PC-3 (cell line): ENCODE data around the gene SCLY. TPM values are rescaled to one million over a fixed set of nuclear protein-coding genes. Genes with fewer than 3 reads are reported as not detected.
"Not testable (repeated sequence)": the region's sequence is repeated elsewhere in the genome, so short reads cannot be mapped to it uniquely, and the experiment has no call there.

ENCODE experiments used
- ATAC-seq: fragments of 200-7000 bp; cut with Tn5 transposase; 2 replicates; pipeline ENCODE4 v1.9.1; 2020; ENCODE audit warnings: mild to moderate bottlenecking, moderate library complexity
- BruUV-seq: library from RNA; stranded (reverse); fragments of 400-500 nt; replicated peaks from 2 replicates; lab custom pipeline; 2021; lab: Mats Ljungman, UMichigan
- CTCF ChIA-PET: fragments of 300-600 bp; sonication (Branson Sonifier 250); formaldehyde crosslinking; loops from one replicate; lab custom pipeline; 2022; ENCODE audit warnings: antibody characterized with exemption; lab: Charles Lee
- POLR2A ChIA-PET: fragments of 300-600 bp; sonication (Branson Sonifier 250); formaldehyde crosslinking; loops from one replicate; lab custom pipeline; 2022; ENCODE audit warnings: antibody characterized with exemption; ENCODE audit not compliant: unreplicated experiment; lab: Charles Lee
- DNase-seq: peaks from one replicate; pipeline ENCODE4 v3.0.0-alpha.2; 2015
- H2AFZ ChIP-seq: fragments of 300-600 bp; sonication (generic); 2 replicates; pipeline ENCODE4 v1.6.0; 2016; ENCODE audit warnings: antibody characterized with exemption, low read length
- H3F3A ChIP-seq: fragments of 300-600 bp; sonication (generic); one replicate; pipeline ENCODE4 v1.6.0; 2017; ENCODE audit warnings: antibody characterized with exemption, low read length, control low read depth, mild to moderate bottlenecking; ENCODE audit not compliant: unreplicated experiment
- H3K27ac ChIP-seq: fragments of 300-600 bp; sonication (generic); 2 replicates; pipeline ENCODE4 v1.5.1; 2016; ENCODE audit warnings: mild to moderate bottlenecking, low read length
- H3K27me3 ChIP-seq: fragments of 300-600 bp; sonication (generic); 2 replicates; pipeline ENCODE4 v1.6.1; 2016; ENCODE audit warnings: low read length, mixed read lengths
- H3K36me3 ChIP-seq: fragments of 300-600 bp; sonication (generic); 2 replicates; pipeline ENCODE4 v1.6.1; 2016; ENCODE audit warnings: low read depth, mixed run types, low read length, mixed read lengths
- H3K4me1 ChIP-seq: fragments of 300-600 bp; sonication (generic); 2 replicates; pipeline ENCODE4 v1.5.1; 2016; ENCODE audit warnings: low read length; ENCODE audit not compliant: insufficient read depth
- H3K4me2 ChIP-seq: fragments of 300-600 bp; sonication (generic); 2 replicates; pipeline ENCODE4 v1.6.0; 2016; ENCODE audit warnings: low read length
- H3K4me3 ChIP-seq: fragments of 300-600 bp; sonication (generic); 2 replicates; pipeline ENCODE4 v1.5.1; 2016; ENCODE audit warnings: mild to moderate bottlenecking, low read length, mixed read lengths
- H3K79me2 ChIP-seq: fragments of 300-600 bp; sonication (generic); 2 replicates; pipeline ENCODE4 v1.6.1; 2017; ENCODE audit warnings: low read length, mixed read lengths
- H3K9ac ChIP-seq: fragments of 300-600 bp; sonication (generic); 2 replicates; pipeline ENCODE4 v1.6.0; 2016; ENCODE audit warnings: mild to moderate bottlenecking, low read length
- H3K9me2 ChIP-seq: fragments of 300-600 bp; sonication (generic); replicated peaks from 2 replicates; pipeline ENCODE4 v1.6.1; 2016; ENCODE audit warnings: mixed run types, low read length, mixed read lengths
- H3K9me3 ChIP-seq: fragments of 300-600 bp; sonication (generic); 2 replicates; pipeline ENCODE4 v1.6.1; 2016; ENCODE audit warnings: low read length, mixed read lengths
- H4K20me1 ChIP-seq: fragments of 300-600 bp; sonication (generic); 2 replicates; pipeline ENCODE4 v1.6.1; 2016; ENCODE audit warnings: low read length, mixed read lengths
- EZH2 ChIP-seq: fragments of 300-600 bp; sonication (generic); IDR thresholded peaks from one replicate; pipeline ENCODE4 v1.6.1; 2017; ENCODE audit warnings: antibody characterized with exemption, mild to moderate bottlenecking, low read length; ENCODE audit not compliant: unreplicated experiment
- EZH2phosphoT487 ChIP-seq: fragments of 300-600 bp; sonication (generic); IDR thresholded peaks from 2 replicates; pipeline ENCODE4 v1.6.1; 2018; ENCODE audit warnings: mild to moderate bottlenecking, antibody characterized with exemption, low read length, borderline replicate concordance
- intact Hi-C: fragments of 100-400 bp; cut with micrococcal nuclease; formaldehyde crosslinking; loops from 2 replicates; pipeline ENCODE4 v1.9.0; 2023
- total RNA-seq: library from RNA; depleted of rRNA; stranded (reverse); fragments of >200 nt; gene quantifications from 2 replicates; pipeline ENCODE4 v1.2.3, GENCODE V29; 2014
- TF ChIP-seq, protein P1 (sequence below): fragments of 300-600 bp; sonication (generic); conservative IDR thresholded peaks from 2 replicates; pipeline ENCODE4 v1.5.1; 2017; ENCODE audit warnings: antibody characterized with exemption, low read depth, mild to moderate bottlenecking, low read length

Gene SCLY
- total RNA-seq, 1 experiment from 2014 or later: 23.1 TPM

DNA sequence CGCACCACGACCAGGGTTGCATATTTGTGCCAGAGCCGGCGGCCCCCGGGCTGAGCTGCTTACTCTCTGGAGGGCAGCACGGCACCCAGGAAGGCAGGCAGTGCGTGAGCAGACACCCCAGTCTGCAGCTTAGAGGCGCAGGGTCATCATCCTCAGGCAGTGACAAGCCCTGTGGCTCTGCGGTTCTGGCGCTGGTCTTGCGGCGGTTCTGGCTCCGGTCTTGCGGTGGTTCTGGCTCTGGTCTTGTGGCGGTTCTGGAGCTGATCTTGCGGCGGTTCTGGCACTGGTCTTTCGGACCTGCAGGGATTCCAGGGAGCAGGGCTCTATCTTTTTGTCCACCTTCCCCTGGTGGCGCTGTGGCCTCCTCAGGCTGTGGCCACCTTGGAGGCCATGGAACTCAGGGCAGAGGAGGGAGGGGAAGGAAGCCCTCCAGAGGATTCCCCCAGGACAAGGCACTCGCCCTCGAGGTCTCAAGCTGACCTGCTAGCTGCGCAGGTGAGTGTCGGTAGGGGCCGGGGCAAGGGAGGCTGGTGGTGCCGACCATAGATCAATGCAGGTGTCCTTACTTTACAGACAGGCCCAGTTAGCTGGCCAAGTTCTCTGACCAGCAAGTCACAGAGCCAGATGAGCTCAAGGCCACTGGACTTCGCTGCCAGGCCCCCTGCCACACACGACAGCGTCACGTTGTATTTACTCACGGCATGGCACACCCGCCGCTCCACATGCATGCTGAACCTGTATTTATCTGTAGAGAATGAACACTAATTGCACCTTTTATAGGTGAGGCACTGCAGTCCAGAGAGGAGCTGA lies 54.3 kb downstream of the SCLY start:
- no peak overlapping the region for H3K27ac ChIP-seq
- DNase-seq (no peak), ATAC-seq (no peak)
- H3K9ac ChIP-seq: no peak overlapping the region
- intact Hi-C loops: no loop called here
- H2AFZ ChIP-seq: no peak overlapping the region
- H3K36me3 ChIP-seq: no peaks in the 10 kb centered on the region
- no peaks in the 10 kb centered on the region for H4K20me1 ChIP-seq
- H3K9me3 ChIP-seq: no peaks in the 10 kb centered on the region
- H3K27me3 ChIP-seq: no peaks in the 10 kb centered on the region
- no peaks in the 10 kb centered on the region for H3K9me2 ChIP-seq
- no peaks in the 10 kb centered on the region; the same call in 1 of the 2 replicates for H3K4me1 ChIP-seq
- no peaks in the 10 kb centered on the region for H3F3A ChIP-seq
- POLR2A ChIA-PET: no interaction called here
- BruUV-seq: no TSS peak
- no peaks in the 10 kb centered on the region for H3K79me2 ChIP-seq
- H3K4me3 ChIP-seq: no peak overlapping the region
- CTCF ChIA-PET: no interaction called here
- TF ChIP-seq EZH2 (no peak), EZH2phosphoT487 (no peak)
- TF ChIP-seq, protein P1, sequence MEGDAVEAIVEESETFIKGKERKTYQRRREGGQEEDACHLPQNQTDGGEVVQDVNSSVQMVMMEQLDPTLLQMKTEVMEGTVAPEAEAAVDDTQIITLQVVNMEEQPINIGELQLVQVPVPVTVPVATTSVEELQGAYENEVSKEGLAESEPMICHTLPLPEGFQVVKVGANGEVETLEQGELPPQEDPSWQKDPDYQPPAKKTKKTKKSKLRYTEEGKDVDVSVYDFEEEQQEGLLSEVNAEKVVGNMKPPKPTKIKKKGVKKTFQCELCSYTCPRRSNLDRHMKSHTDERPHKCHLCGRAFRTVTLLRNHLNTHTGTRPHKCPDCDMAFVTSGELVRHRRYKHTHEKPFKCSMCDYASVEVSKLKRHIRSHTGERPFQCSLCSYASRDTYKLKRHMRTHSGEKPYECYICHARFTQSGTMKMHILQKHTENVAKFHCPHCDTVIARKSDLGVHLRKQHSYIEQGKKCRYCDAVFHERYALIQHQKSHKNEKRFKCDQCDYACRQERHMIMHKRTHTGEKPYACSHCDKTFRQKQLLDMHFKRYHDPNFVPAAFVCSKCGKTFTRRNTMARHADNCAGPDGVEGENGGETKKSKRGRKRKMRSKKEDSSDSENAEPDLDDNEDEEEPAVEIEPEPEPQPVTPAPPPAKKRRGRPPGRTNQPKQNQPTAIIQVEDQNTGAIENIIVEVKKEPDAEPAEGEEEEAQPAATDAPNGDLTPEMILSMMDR: no peak
- no peak overlapping the region for H3K4me2 ChIP-seq

DNA sequence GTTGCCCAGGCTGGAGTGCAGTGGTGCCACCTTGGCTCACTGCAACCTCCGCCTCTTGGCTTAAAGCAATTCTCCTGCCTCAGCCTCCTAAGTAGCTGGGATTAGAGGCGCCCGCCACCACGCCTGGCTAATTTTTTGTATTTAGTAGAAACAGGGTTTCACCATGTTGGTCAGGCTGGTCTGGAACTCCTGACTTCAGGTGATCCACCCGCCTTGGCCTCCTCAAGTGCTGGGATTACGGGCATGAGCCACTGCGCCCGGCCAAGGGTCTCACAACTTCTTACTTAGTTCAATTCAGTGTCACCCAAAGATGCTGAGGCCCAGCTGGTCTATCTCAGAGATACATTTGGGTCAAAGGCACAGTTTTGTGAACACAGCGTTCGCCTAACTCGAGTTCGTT lies 54.9 kb downstream of the SCLY start:
- ATAC-seq, intact Hi-C loops, H3K36me3 ChIP-seq, H3K27ac ChIP-seq, H3K9me2 ChIP-seq, H3K9me3 ChIP-seq, BruUV-seq, H4K20me1 ChIP-seq, H3K9ac ChIP-seq, H3K4me1 ChIP-seq, H3K79me2 ChIP-seq, POLR2A ChIA-PET, H3F3A ChIP-seq, H2AFZ ChIP-seq, DNase-seq, H3K4me3 ChIP-seq, H3K4me2 ChIP-seq, CTCF ChIA-PET, H3K27me3 ChIP-seq: not testable (repeated sequence)

DNA sequence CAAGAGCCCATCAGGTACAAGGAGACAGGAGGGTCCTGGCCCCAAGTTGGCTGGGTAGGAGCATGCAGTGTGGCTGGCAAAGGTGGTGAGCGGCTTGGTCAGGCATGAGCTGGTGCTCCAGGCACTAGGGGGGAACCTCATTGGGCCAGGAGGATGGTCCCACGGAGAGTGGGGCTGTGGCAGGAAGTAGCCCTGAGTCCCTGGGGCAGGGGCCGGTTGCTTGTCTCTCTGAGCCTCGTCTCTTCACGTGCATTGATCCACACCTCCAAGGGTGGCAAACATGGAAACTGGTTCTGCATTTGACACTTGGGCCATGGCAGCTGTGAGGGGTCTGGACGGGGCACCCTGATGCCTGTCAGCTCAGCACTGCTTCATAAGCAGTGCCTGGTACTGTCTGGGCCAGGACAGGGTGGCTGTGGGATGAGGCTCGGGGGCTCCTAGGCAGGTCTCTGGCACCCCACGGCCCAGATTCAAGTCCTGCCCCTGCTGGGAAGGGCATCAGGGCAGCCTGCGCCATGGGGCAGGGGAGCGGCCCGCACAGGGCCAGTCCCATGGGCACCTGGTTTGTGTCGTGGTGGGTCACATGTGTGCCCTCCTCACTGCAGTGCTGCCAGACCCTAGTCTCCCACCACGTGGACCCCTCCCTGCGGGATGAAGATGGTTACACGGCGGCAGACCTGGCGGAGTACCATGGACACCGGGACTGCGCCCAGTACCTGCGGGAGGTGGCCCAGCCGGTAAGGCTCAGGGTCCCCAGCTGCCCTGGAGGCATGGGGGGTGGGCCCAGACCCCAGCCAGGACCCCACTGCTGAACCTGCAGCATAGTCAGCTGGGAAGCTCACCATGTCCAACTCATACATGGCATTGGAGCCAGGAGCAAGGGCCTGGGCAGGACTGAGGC lies 55.7 kb downstream of the SCLY start:
- no peak overlapping the region for H3K4me2 ChIP-seq
- no peak overlapping the region for H3K9ac ChIP-seq
- H3K9me3 ChIP-seq: no peaks in the 10 kb centered on the region
- CTCF ChIA-PET: no interaction called here
- no peaks in the 10 kb centered on the region for H3K27me3 ChIP-seq
- no peaks in the 10 kb centered on the region; the same call in 1 of the 2 replicates for H3K4me1 ChIP-seq
- POLR2A ChIA-PET: no interaction called here
- no peaks in the 10 kb centered on the region for H3K36me3 ChIP-seq
- BruUV-seq: no TSS peak
- H3F3A ChIP-seq: no peaks in the 10 kb centered on the region
- no peak overlapping the region for H2AFZ ChIP-seq
- H3K9me2 ChIP-seq: no peaks in the 10 kb centered on the region
- intact Hi-C loops: no loop called here
- DNase-seq (no peak), ATAC-seq (no peak)
- no peaks in the 10 kb centered on the region for H4K20me1 ChIP-seq
- no peak overlapping the region for H3K4me3 ChIP-seq
- no peak overlapping the region for H3K27ac ChIP-seq
- H3K79me2 ChIP-seq: no peaks in the 10 kb centered on the region
- TF ChIP-seq EZH2phosphoT487 (no peak), EZH2 (no peak)
- TF ChIP-seq, protein P1: no peak
